Esophagus muscularis mucosa (tissue), 4 donors: ENCODE data around the gene USP10. TPM values are rescaled to one million over a fixed set of nuclear protein-coding genes. Genes with fewer than 3 reads are reported as not detected.

Experiments used
- DNase-seq: peaks from one replicate; pipeline ENCODE4 v3.0.0-alpha.2; 2017; ENCODE audit errors: extremely low spot score
- H3K27ac ChIP-seq, 4 donors: fragments of 200-600 bp; sonication (generic); replicated peaks in 1 of 4; 1 replicate in 3 of 4; 2 replicates in 1 of 4; pipeline ENCODE4 v1.5.1; 2016 to 2019; ENCODE audit warnings: mild to moderate bottlenecking in 1 of 4
- H3K27me3 ChIP-seq, 4 donors: fragments of 200-600 bp; sonication (generic); one replicate each; pipeline versions ENCODE4 v1.5.1 to v1.6.0; 2016 to 2019
- H3K36me3 ChIP-seq, 4 donors: fragments of 200-600 bp; sonication (generic); one replicate each; pipeline ENCODE4 v1.5.1; 2016 to 2019
- H3K4me1 ChIP-seq, 4 donors: fragments of 200-600 bp; sonication (generic); one replicate each; pipeline ENCODE4 v1.5.1; 2016 to 2019
- H3K4me3 ChIP-seq, 4 donors: fragments of 200-600 bp; sonication (generic); 1 replicate in 2 of 4; 2 replicates in 2 of 4; pipeline ENCODE4 v1.5.1; 2016 to 2019; ENCODE audit warnings: mild to moderate bottlenecking in 4 of 4, moderate library complexity in 1 of 4
- H3K9me3 ChIP-seq, 4 donors: fragments of 200-600 bp; sonication (generic); 1 replicate in 3 of 4; 2 replicates in 1 of 4; pipeline ENCODE4 v1.5.1; 2016 to 2019
- EP300 ChIP-seq: sonication (generic); formaldehyde crosslinking; IDR thresholded peaks from one replicate; pipeline ENCODE4 v1.6.1; 2017; ENCODE audit warnings: antibody characterized with exemption
- POLR2A ChIP-seq: fragments of 450-650 bp; IDR thresholded peaks from one replicate; pipeline ENCODE4 v1.6.1; 2017; ENCODE audit warnings: antibody characterized with exemption, moderate library complexity, mild to moderate bottlenecking, low read depth
- POLR2AphosphoS5 ChIP-seq, 2 donors: sonication (generic); formaldehyde crosslinking; IDR thresholded peaks; one replicate each; pipeline ENCODE4 v1.6.1; 2017; ENCODE audit warnings: antibody characterized with exemption in 2 of 2
- WGBS: methylation state at CpG from one replicate; pipeline ENCODE4 v1.1.5; 2018; 5-methylcytosine and 5-hydroxymethylcytosine counted together
- intact Hi-C: fragments of 100-400 bp; cut with DNase I; formaldehyde crosslinking; loops from one replicate; pipeline ENCODE4 v1.15.1; 2023
- total RNA-seq, 4 donors: library from RNA; depleted of rRNA; stranded (reverse); fragments of >200 nt; gene quantifications; one replicate each; pipeline versions ENCODE4 v1.1.0 to v1.2.1, GENCODE V29; 2016
- TF ChIP-seq, protein P1 (sequence below), 3 experiments: fragments of 200-600 bp in 2 of 3; fragments of 450-650 bp in 1 of 3; sonication (generic) in 2 of 3; IDR thresholded peaks; one replicate each; pipeline ENCODE4 v1.5.1; 2017 to 2019; ENCODE audit warnings: antibody characterized with exemption in 3 of 3, mild to moderate bottlenecking in 2 of 3, moderate library complexity in 1 of 3

Gene USP10
- total RNA-seq, 4 donors from 2014 or later = 45.3 to 71.2 (median 59.3) TPM

DNA sequence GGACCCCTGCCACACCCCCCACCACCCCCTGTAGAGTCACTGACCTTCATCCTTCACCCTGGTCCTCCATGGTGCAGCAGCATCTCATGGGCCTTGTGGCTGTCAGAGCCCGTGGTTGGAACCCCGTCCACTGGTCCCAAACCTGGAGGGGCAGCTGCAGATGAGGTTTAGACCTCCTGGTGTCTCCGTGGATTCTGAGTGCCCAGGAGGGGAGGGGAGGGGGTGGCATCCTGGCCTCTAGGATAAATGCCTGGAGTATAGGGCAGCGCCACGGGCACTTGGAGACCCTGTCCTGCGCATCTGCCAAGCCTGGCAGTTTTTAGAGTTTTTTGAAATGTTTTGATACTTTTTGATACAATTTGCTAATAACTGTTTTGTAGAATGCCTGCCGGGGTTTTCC lies 34.0 kb upstream of the USP10 start:
- WGBS = 92% methylated on average over 7 of the region's 7 CpGs
- Histone ChIP-seq H3K27ac (no peak overlapping the region), H3K9me3 (no peaks in the 10 kb centered on the region), H3K4me1 (no peaks in the 10 kb centered on the region), H3K4me3 (no peak overlapping the region), H3K36me3 (peaks cover 34 to 70% (median 58%) of the 10 kb centered on the region in 4 donors), H3K27me3 (no peaks in the 10 kb centered on the region)
- intact Hi-C loops = no loop called here
- TF ChIP-seq, protein P1, sequence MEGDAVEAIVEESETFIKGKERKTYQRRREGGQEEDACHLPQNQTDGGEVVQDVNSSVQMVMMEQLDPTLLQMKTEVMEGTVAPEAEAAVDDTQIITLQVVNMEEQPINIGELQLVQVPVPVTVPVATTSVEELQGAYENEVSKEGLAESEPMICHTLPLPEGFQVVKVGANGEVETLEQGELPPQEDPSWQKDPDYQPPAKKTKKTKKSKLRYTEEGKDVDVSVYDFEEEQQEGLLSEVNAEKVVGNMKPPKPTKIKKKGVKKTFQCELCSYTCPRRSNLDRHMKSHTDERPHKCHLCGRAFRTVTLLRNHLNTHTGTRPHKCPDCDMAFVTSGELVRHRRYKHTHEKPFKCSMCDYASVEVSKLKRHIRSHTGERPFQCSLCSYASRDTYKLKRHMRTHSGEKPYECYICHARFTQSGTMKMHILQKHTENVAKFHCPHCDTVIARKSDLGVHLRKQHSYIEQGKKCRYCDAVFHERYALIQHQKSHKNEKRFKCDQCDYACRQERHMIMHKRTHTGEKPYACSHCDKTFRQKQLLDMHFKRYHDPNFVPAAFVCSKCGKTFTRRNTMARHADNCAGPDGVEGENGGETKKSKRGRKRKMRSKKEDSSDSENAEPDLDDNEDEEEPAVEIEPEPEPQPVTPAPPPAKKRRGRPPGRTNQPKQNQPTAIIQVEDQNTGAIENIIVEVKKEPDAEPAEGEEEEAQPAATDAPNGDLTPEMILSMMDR (IDR thresholded peaks at IDR 0.05) = no peak
- TF ChIP-seq EP300 = no peak
- no peak for DNase-seq

GRCh38 chr16:84667600-84668309 lies 32.0 kb upstream of the USP10 start:
- no peaks in the 10 kb centered on the region for H3K9me3 ChIP-seq
- no peak for TF ChIP-seq EP300
- TF ChIP-seq POLR2AphosphoS5 (IDR thresholded peaks at IDR 0.05) = no peak
- TF ChIP-seq, protein P1 (IDR thresholded peaks at IDR 0.05) = no peak
- no peak for TF ChIP-seq POLR2A
- H3K4me1 ChIP-seq = peaks cover 0 to 7% (median 6%) of the 10 kb centered on the region in 4 donors
- H3K36me3 ChIP-seq = peaks cover 19 to 51% (median 39%) of the 10 kb centered on the region in 4 donors
- 84% methylated on average over 16 of the region's 16 CpGs for WGBS
- H3K27me3 ChIP-seq = no peaks in the 10 kb centered on the region
- DNase-seq = no peak
- intact Hi-C loops = no loop called here
- no peak overlapping the region for H3K27ac ChIP-seq
- no peak overlapping the region for H3K4me3 ChIP-seq

DNA sequence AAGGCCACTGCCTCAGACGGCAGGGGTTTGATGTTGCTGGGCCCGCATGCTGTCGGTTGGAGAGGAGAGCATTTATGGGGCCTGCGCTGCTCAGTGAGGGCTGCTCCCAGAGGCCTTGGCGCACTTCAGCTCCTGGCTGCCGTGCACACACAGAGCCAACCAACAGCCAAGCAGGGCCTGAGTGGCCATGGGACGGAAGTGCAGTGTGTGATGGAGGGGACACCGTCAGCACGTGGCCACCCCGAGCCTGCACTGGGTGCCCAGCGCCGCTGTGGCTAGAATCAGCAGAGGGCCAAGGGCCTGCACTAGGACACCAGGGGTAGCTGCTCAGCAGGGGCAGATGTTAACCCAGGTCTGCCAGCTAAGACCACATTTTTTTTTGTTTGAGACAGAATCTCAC lies 29.7 kb upstream of the USP10 start:
- 90% methylated on average over 6 of the region's 12 CpGs for WGBS
- H3K27me3 ChIP-seq = no peaks in the 10 kb centered on the region
- intact Hi-C loops = no loop called here
- TF ChIP-seq, protein P1 (IDR thresholded peaks at IDR 0.05) = no peak
- TF ChIP-seq EP300 (no peak), POLR2AphosphoS5 (IDR thresholded peaks at IDR 0.05) (no peak), POLR2A (no peak)
- H3K9me3 ChIP-seq = no peaks in the 10 kb centered on the region
- H3K4me3 ChIP-seq = no peak overlapping the region
- H3K4me1 ChIP-seq = peaks cover 0 to 8% (median 6%) of the 10 kb centered on the region in 4 donors
- DNase-seq = no peak
- peaks cover 10 to 28% (median 19%) of the 10 kb centered on the region in 4 donors for H3K36me3 ChIP-seq
- H3K27ac ChIP-seq = no peak overlapping the region

DNA sequence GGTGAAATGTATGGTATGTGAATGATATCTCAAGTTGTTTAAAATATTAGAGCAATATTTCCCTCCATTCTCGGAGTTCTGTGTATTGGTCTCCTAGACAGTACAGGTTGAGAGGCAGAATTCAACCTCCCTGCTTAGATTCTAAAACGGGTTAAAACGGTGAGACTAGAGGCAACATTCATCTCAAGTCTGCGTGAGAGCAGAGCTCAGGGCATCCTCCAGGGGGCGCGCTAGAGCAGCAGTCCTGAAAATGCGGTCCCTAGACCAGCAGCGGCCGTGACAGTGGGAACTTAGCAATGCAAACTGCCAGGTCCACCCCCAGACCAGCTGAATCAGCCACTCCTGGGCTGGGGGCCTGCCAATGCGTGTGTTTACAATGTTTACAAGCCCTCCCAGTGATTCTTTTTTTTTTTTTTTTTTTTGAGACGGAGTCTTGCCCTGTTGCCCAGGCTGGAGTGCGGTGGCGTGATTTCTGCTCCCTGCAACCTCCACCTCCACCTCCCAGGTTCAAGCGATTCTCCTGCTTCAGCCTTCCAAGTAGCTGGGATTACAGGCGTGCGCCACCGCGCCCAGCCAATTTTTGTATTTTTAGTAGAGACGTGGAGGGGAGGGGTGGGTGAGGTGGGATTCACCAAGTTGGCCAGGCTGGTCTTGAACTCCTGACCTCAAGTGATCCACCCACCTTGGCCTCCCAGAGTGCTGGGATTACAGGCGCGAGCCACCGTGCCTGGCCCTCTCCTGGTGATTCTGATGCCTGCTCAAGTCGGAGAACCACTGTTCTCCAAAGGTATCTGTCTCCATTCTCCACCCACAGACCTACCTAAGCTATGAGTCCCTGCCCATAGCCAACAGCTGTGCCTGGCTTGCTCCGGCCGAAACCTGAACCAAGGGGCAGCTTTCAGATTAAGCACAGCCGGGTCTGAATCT lies 27.3 kb upstream of the USP10 start:
- Histone ChIP-seq H3K27me3 (no peaks in the 10 kb centered on the region), H3K36me3 (peaks cover 0 to 8% (median 7%) of the 10 kb centered on the region in 4 donors), H3K27ac (no peak overlapping the region), H3K4me3 (no peak overlapping the region), H3K4me1 (peaks cover 0 to 10% (median 7%) of the 10 kb centered on the region in 4 donors), H3K9me3 (no peaks in the 10 kb centered on the region)
- 56% methylated on average over 26 of the region's 26 CpGs for WGBS
- intact Hi-C loops = loop anchor here (1.0 kb wide), 1 partner anchor 54 kb away; no protein-coding TSS in a partner anchor
- TF ChIP-seq EP300 = no peak
- peak in 1 of 2 donors; percentile 46 for TF ChIP-seq POLR2AphosphoS5 (IDR thresholded peaks at IDR 0.05)
- no peak for TF ChIP-seq POLR2A
- TF ChIP-seq, protein P1 (IDR thresholded peaks at IDR 0.05) = peak; percentile 87 to 94 (median 92)
- no peak for DNase-seq
